Endothelial cell of umbilical vein (primary cell): ENCODE measurements around the gene TTLL5.

Source experiments
- EZH2 ChIP-seq: IDR thresholded peaks from 2 replicates; pipeline ENCODE4 v1.6.1; 2012; ENCODE audit warnings: borderline replicate concordance, low read depth, mild to moderate bottlenecking, moderate library complexity, low read length, inconsistent platforms; ENCODE audit not compliant: severe bottlenecking
- GATA2 ChIP-seq: IDR thresholded peaks from 2 replicates; pipeline ENCODE4 v1.7.0; 2011; ENCODE audit warnings: low read depth, mild to moderate bottlenecking, moderate library complexity, mixed read lengths, low read length; ENCODE audit not compliant: insufficient read length, insufficient read depth
- JUN ChIP-seq: IDR thresholded peaks from 2 replicates; pipeline ENCODE4 v1.6.1; 2011; ENCODE audit warnings: borderline replicate concordance, low read depth; ENCODE audit not compliant: insufficient read length, insufficient read depth
- MAX ChIP-seq: IDR thresholded peaks from 2 replicates; pipeline ENCODE4 v1.6.1; 2011; ENCODE audit not compliant: insufficient read depth, insufficient read length
- MYC ChIP-seq: IDR thresholded peaks from one replicate; pipeline ENCODE4 v1.6.1; 2011; ENCODE audit warnings: mild to moderate bottlenecking, low read depth, low read length
- POLR2A ChIP-seq: IDR thresholded peaks from 2 replicates; pipeline ENCODE4 v1.6.1; 2012; ENCODE audit warnings: low read depth, mild to moderate bottlenecking, control low read depth, low read length
- POLR2AphosphoS5 ChIP-seq: IDR thresholded peaks from 2 replicates; pipeline ENCODE4 v1.6.1; 2012; ENCODE audit warnings: low read depth, mild to moderate bottlenecking, control low read depth, low read length, moderate library complexity; ENCODE audit not compliant: insufficient read depth
- TF ChIP-seq, protein P1 (sequence below), 2 donors: IDR thresholded peaks; 1 replicate in 1 of 2; 2 replicates in 1 of 2; pipeline ENCODE4 v1.5.1; 2011; ENCODE audit warnings: low read length in 2 of 2, mild to moderate bottlenecking in 2 of 2, moderate library complexity in 2 of 2, control low read depth in 1 of 2, inconsistent platforms in 1 of 2, low read depth in 1 of 2; ENCODE audit not compliant: insufficient read depth in 1 of 2; ENCODE audit errors: extremely low read depth in 1 of 2

- TF ChIP-seq, protein P1, sequence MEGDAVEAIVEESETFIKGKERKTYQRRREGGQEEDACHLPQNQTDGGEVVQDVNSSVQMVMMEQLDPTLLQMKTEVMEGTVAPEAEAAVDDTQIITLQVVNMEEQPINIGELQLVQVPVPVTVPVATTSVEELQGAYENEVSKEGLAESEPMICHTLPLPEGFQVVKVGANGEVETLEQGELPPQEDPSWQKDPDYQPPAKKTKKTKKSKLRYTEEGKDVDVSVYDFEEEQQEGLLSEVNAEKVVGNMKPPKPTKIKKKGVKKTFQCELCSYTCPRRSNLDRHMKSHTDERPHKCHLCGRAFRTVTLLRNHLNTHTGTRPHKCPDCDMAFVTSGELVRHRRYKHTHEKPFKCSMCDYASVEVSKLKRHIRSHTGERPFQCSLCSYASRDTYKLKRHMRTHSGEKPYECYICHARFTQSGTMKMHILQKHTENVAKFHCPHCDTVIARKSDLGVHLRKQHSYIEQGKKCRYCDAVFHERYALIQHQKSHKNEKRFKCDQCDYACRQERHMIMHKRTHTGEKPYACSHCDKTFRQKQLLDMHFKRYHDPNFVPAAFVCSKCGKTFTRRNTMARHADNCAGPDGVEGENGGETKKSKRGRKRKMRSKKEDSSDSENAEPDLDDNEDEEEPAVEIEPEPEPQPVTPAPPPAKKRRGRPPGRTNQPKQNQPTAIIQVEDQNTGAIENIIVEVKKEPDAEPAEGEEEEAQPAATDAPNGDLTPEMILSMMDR (IDR thresholded peaks at IDR 0.05; ENCODE audit: extremely low read depth in 1 of 2, insufficient read depth in 1 of 2, low read depth in 1 of 2, low read length in 2 of 2) = no peak
- TF ChIP-seq EZH2 (no peak), MYC (no peak), POLR2AphosphoS5 (no peak), POLR2A (no peak), JUN (no peak), GATA2 (no peak), MAX (no peak)
Observed at GRCh38 chr14:75917322-75917945, 256.4 kb downstream of the TTLL5 start.
